Embryonic facial prominence (tissue), 1 donor: ENCODE results near the gene ATG7.
"Not testable (repeated sequence)": the region's sequence is repeated elsewhere in the genome, so short reads cannot be mapped to it uniquely, and the experiment has no call there.

Experiments
- DNase-seq: peaks from one replicate; pipeline ENCODE4 v3.0.0-alpha.2; 2016; ENCODE audit errors: extremely low spot score

The ATG7 gene

GRCh38 chr3:11389386-11390268 lies 117.4 kb downstream of the ATG7 start:
- no peak for DNase-seq

GRCh38 chr3:11390411-11391131 lies 118.4 kb downstream of the ATG7 start:
- DNase-seq = no peak

GRCh38 chr3:11391174-11391879 lies 119.1 kb downstream of the ATG7 start:
- DNase-seq = no peak

GRCh38 chr3:11392014-11392859 lies 120.0 kb downstream of the ATG7 start:
- DNase-seq = no peak

GRCh38 chr3:11392860-11393114 lies 120.6 kb downstream of the ATG7 start:
- no peak for DNase-seq

- DNase-seq = no peak
Observed at GRCh38 chr3:11393401-11393800, 121.2 kb downstream of the ATG7 start.

- DNase-seq = no peak
Observed at GRCh38 chr3:11394392-11394791, 122.2 kb downstream of the ATG7 start.

GRCh38 chr3:11400213-11400612 lies 128.0 kb downstream of the ATG7 start:
- DNase-seq = no peak

- DNase-seq = no peak
Observed at GRCh38 chr3:11401434-11401833, 129.2 kb downstream of the ATG7 start.

- no peak for DNase-seq
Observed at GRCh38 chr3:11405323-11405722, 133.1 kb downstream of the ATG7 start.

GRCh38 chr3:11407644-11408043 lies 135.4 kb downstream of the ATG7 start:
- no peak for DNase-seq

- DNase-seq = not testable (repeated sequence)
Observed at GRCh38 chr3:11408324-11408859, 136.2 kb downstream of the ATG7 start.

GRCh38 chr3:11410564-11410963 lies 138.4 kb downstream of the ATG7 start:
- DNase-seq = no peak

- DNase-seq = no peak
Observed at GRCh38 chr3:11411956-11412355, 139.8 kb downstream of the ATG7 start.

GRCh38 chr3:11413071-11413470 lies 140.9 kb downstream of the ATG7 start:
- no peak for DNase-seq

- no peak for DNase-seq
Observed at GRCh38 chr3:11415099-11415498, 142.9 kb downstream of the ATG7 start.

- no peak for DNase-seq
Observed at GRCh38 chr3:11420066-11420465, 147.9 kb downstream of the ATG7 start.

- no peak for DNase-seq
Observed at GRCh38 chr3:11422291-11422690, 150.1 kb downstream of the ATG7 start.

GRCh38 chr3:11423868-11424267 lies 151.7 kb downstream of the ATG7 start:
- no peak for DNase-seq

GRCh38 chr3:11424277-11424676 lies 152.1 kb downstream of the ATG7 start:
- no peak for DNase-seq

GRCh38 chr3:11430207-11430606 lies 158.0 kb downstream of the ATG7 start:
- DNase-seq = no peak

- no peak for DNase-seq
Observed at GRCh38 chr3:11430624-11431023, 158.4 kb downstream of the ATG7 start.
